Body of pancreas (tissue), 4 donors: ENCODE data around the gene KRT20. TPM values are rescaled to one million over a fixed set of nuclear protein-coding genes. Genes with fewer than 3 reads are reported as not detected.

Experiments
- ATAC-seq: fragments of 150-250 bp; one replicate; pipeline ENCODE4 v1.9.1; 2016
- DNase-seq, 4 donors: peaks; one replicate each; pipeline ENCODE4 v3.0.0-alpha.2; 2019
- H3K27ac ChIP-seq, 4 donors: fragments of 200-600 bp; sonication (generic); 1 replicate in 3 of 4; 2 replicates in 1 of 4; pipeline versions ENCODE4 v1.5.1 to v1.6.1; 2016 to 2019; ENCODE audit warnings: mild to moderate bottlenecking in 1 of 4, mixed read lengths in 1 of 4, moderate library complexity in 1 of 4
- H3K27me3 ChIP-seq, 2 donors: fragments of 200-600 bp; sonication (generic); one replicate each; pipeline ENCODE4 v1.6.0; 2016; ENCODE audit warnings: mild to moderate bottlenecking in 1 of 2
- H3K36me3 ChIP-seq, 2 donors: fragments of 200-600 bp; sonication (generic); replicated peaks in 1 of 2; 2 replicates each; pipeline ENCODE4 v1.5.1; 2016; ENCODE audit warnings: low read depth in 2 of 2; ENCODE audit not compliant: insufficient read depth in 1 of 2
- H3K4me1 ChIP-seq: fragments of 200-600 bp; sonication (generic); one replicate; pipeline ENCODE4 v1.6.0; 2016
- H3K4me3 ChIP-seq, 2 donors: fragments of 200-600 bp; sonication (generic); 1 replicate in 1 of 2; 2 replicates in 1 of 2; pipeline ENCODE4 v1.5.1; 2016 to 2019
- H3K9me3 ChIP-seq, 3 donors: fragments of 200-600 bp; sonication (generic); 1 replicate in 2 of 3; 2 replicates in 1 of 3; pipeline ENCODE4 v1.5.1; 2016
- CTCF ChIP-seq, 7 experiments: fragments of 450-650 bp in 4 of 7; fragments of 200-600 bp in 3 of 7; sonication (generic) in 3 of 7; IDR thresholded peaks; one replicate each; pipeline ENCODE4 v1.5.1; 2016 to 2019; ENCODE audit warnings: antibody characterized with exemption in 7 of 7
- POLR2A ChIP-seq, 3 donors: fragments of 450-650 bp; IDR thresholded peaks; one replicate each; pipeline ENCODE4 v1.6.1; 2016; ENCODE audit warnings: antibody characterized with exemption in 3 of 3, mild to moderate bottlenecking in 2 of 3
- WGBS, 2 donors: methylation state at CpG; one replicate each; pipeline ENCODE4 v1.1.5; 2017; 5-methylcytosine and 5-hydroxymethylcytosine counted together
- intact Hi-C: fragments of 100-400 bp; cut with DNase I; formaldehyde crosslinking; loops from one replicate; pipeline ENCODE4 v1.15.1; 2023
- total RNA-seq, 2 donors: library from RNA; depleted of rRNA; stranded (reverse); fragments of >200 nt; gene quantifications; one replicate each; pipeline ENCODE4 v1.1.0, GENCODE V29; 2016

KRT20 gene
- not detected for total RNA-seq

- no peak within 1 kb of the TSS for H3K4me3 ChIP-seq
- H3K9me3 ChIP-seq: no peaks in the 10 kb centered on the region
- WGBS, 2 donors: 76 to 78% methylated on average over 19 to 23 of the region's 23 CpGs
- TF ChIP-seq CTCF (IDR thresholded peaks at IDR 0.05) (no peak), POLR2A (IDR thresholded peaks at IDR 0.05) (no peak)
- no peak within 1 kb of the TSS for H3K27ac ChIP-seq
- H3K27me3 ChIP-seq: no peaks in the 10 kb centered on the region
- H3K4me1 ChIP-seq: no peaks in the 10 kb centered on the region
- no peak for DNase-seq
- H3K36me3 ChIP-seq: no peaks in the 10 kb centered on the region
- no peak for ATAC-seq
- intact Hi-C loops: no loop called here
These were observed at the start of gene KRT20 for GRCh38 chr17:40884708-40885512. Gene KRT20, minus strand, starts transcription at chr17:40885242. Its CDS starts 57 bp downstream, at chr17:40885185.

- ATAC-seq: no peak
- no peak overlapping the region for H3K4me3 ChIP-seq
- H3K27ac ChIP-seq: no peak overlapping the region
- intact Hi-C loops: no loop called here
- TF ChIP-seq POLR2A (IDR thresholded peaks at IDR 0.05) (no peak), CTCF (IDR thresholded peaks at IDR 0.05) (no peak)
- H3K27me3 ChIP-seq: no peaks in the 10 kb centered on the region
- no peaks in the 10 kb centered on the region for H3K9me3 ChIP-seq
- H3K4me1 ChIP-seq: peaks cover 8% of the 10 kb centered on the region
- no peak for DNase-seq
- no peaks in the 10 kb centered on the region for H3K36me3 ChIP-seq
- 42 to 79% methylated on average over 2 of the region's 2 CpGs for WGBS, 2 donors
These were observed 47.6 kb upstream of the KRT20 start for GRCh38 chr17:40932608-40933007.

GRCh38 chr17:40931311-40931710 lies 46.3 kb upstream of the KRT20 start:
- no peaks in the 10 kb centered on the region for H3K9me3 ChIP-seq
- no peaks in the 10 kb centered on the region for H3K36me3 ChIP-seq
- intact Hi-C loops: no loop called here
- DNase-seq (no peak), ATAC-seq (no peak)
- TF ChIP-seq CTCF (IDR thresholded peaks at IDR 0.05): no peak
- no peak for TF ChIP-seq POLR2A (IDR thresholded peaks at IDR 0.05)
- WGBS, 2 donors: 39 to 65% methylated on average over 3 of the region's 3 CpGs
- no peak overlapping the region for H3K4me3 ChIP-seq
- H3K4me1 ChIP-seq: no peaks in the 10 kb centered on the region
- H3K27me3 ChIP-seq: no peaks in the 10 kb centered on the region
- no peak overlapping the region for H3K27ac ChIP-seq

- Histone ChIP-seq H3K27ac (no peak overlapping the region), H3K4me3 (no peak overlapping the region)
- no peak for ATAC-seq
These were observed 41.3 kb upstream of the KRT20 start for GRCh38 chr17:40926341-40926740.

More at GRCh38 chr17:40926341-40926740, 41.3 kb upstream of the KRT20 start:
- H3K9me3 ChIP-seq: no peaks in the 10 kb centered on the region
- no peaks in the 10 kb centered on the region for H3K36me3 ChIP-seq
- TF ChIP-seq POLR2A (IDR thresholded peaks at IDR 0.05): no peak
- no peak for TF ChIP-seq CTCF (IDR thresholded peaks at IDR 0.05)
- DNase-seq: no peak
- H3K27me3 ChIP-seq: no peaks in the 10 kb centered on the region
- no peaks in the 10 kb centered on the region for H3K4me1 ChIP-seq
- 71 to 80% methylated on average over 8 of the region's 8 CpGs for WGBS, 2 donors
- intact Hi-C loops: no loop called here
